ENCODE data around the gene GOPC.

Gene GOPC

DNA sequence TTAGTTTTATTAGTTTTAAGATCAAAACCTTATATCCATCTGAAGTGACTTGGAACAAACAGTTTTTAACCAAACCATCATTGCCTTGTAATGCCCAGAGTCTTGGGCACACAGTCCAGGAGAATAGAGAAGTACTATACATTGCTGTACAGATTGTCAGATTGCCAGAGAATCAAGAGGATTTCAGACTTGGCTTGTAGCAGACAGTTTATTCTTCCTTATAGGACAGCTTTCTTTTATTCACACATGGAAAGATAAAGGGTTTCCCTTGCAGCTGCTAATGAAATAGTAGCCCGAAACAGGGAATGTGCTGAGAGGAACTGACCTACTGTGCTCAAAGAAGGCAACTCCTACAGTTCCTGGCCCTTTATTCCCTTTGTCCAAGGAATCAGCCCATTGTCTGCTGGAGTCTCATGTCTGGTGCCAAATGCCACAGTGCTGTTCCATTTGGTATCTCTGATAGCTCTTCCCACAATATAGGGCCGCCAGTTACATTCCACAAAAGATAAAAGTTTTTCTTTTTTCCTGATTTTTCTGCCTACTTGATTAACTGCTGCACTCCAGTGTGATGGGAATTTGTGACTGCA lies 89.2 kb downstream of the GOPC start:
- no peak for DNase-seq

DNA sequence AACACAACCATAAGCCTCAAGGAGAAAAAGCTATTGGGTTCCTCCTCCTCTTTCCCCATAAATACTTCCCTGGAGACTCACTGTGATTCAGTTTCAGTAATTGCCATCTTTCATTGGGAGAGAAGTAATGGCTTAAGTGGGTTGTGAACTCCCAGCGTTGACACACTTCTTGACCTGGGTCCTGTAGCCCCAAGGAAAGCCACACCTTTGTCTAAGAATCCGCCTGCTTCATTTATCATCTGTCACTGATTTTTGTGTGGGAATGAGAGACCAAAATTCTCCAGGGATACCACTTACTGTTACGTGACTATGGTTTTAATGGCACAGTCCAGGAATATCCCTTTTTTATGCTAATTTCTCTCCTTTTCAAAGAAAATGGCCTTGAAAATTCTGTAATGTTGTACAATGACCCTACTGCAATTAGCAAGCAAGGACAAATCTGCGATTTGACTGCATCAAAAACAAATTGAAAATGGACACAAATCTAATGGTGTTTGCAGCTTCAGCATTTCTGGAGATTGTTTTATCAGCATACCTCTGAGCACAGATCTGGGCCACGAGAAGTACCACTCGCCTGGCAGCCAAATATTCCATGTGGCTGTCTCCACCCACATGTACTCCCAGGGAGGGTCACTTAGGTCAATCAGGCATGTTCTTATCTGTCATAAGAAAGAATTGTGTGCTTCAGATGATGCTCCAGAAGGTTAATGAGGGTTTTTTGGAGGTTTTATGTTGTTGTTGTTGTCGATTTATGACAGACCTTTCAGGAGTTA lies 90.1 kb downstream of the GOPC start:
- DNase-seq = no peak

All from NCI-H446 (cell line).